Parathyroid adenoma (tissue), 2 donors: ENCODE results near the gene TASP1.

ENCODE experiments used
- H2AFZ ChIP-seq: fragments of 300-600 bp; sonication (generic); one replicate; pipeline ENCODE4 v1.7.0; 2017; ENCODE audit warnings: antibody characterized with exemption, mild to moderate bottlenecking
- H3K27ac ChIP-seq: fragments of 300-600 bp; sonication (generic); one replicate; pipeline ENCODE4 v1.7.0; 2017
- H3K27me3 ChIP-seq: fragments of 300-600 bp; sonication (generic); one replicate; pipeline ENCODE4 v1.7.0; 2017; ENCODE audit warnings: low read length; ENCODE audit not compliant: control insufficient read depth, insufficient read depth
- H3K36me3 ChIP-seq: fragments of 300-600 bp; sonication (generic); one replicate; pipeline ENCODE4 v1.7.0; 2017; ENCODE audit warnings: low read length; ENCODE audit not compliant: control insufficient read depth, insufficient read depth
- H3K4me1 ChIP-seq: fragments of 300-600 bp; sonication (generic); one replicate; pipeline ENCODE4 v1.7.0; 2017; ENCODE audit warnings: control low read depth
- H3K4me2 ChIP-seq: fragments of 300-600 bp; sonication (generic); one replicate; pipeline ENCODE4 v1.7.0; 2017; ENCODE audit warnings: low read length
- H3K4me3 ChIP-seq: fragments of 300-600 bp; sonication (generic); one replicate; pipeline ENCODE4 v1.7.0; 2017; ENCODE audit warnings: low read depth, low read length
- H3K79me2 ChIP-seq: fragments of 300-600 bp; sonication (generic); one replicate; pipeline ENCODE4 v1.7.0; 2017; ENCODE audit warnings: control low read depth
- H3K9ac ChIP-seq: fragments of 300-600 bp; sonication (generic); one replicate; pipeline ENCODE4 v1.7.0; 2017; ENCODE audit warnings: mild to moderate bottlenecking
- H3K9me3 ChIP-seq: fragments of 300-600 bp; sonication (generic); one replicate; pipeline ENCODE4 v1.7.0; 2017; ENCODE audit warnings: low read length; ENCODE audit not compliant: control insufficient read depth
- CTCF ChIP-seq: fragments of 300-600 bp; sonication (generic); IDR thresholded peaks from one replicate; pipeline ENCODE4 v1.7.0; 2017; ENCODE audit warnings: antibody characterized with exemption, mild to moderate bottlenecking
- donor health status: primary hyperparathyroidism.

TASP1 gene

GRCh38 chr20:13340088-13340487, 298.6 kb downstream of the TASP1 start:
- H3K9me3 ChIP-seq, result no peaks in the 10 kb centered on the region
- H3K9ac ChIP-seq, result no peak overlapping the region
- H3K4me1 ChIP-seq, result no peaks in the 10 kb centered on the region
- no peaks in the 10 kb centered on the region for H3K27me3 ChIP-seq
- no peak for TF ChIP-seq CTCF
- no peak overlapping the region for H2AFZ ChIP-seq
- no peak overlapping the region for H3K27ac ChIP-seq
- no peaks in the 10 kb centered on the region for H3K79me2 ChIP-seq
- no peaks in the 10 kb centered on the region for H3K36me3 ChIP-seq
- H3K4me2 ChIP-seq, result no peak overlapping the region
- H3K4me3 ChIP-seq, result no peak overlapping the region
